CD4-positive, alpha-beta T cell treated with Interferon gamma for 1 hour (primary cell): ENCODE data around the gene TINAGL1.

Experiments
- DNase-seq: peaks from one replicate; pipeline ENCODE4 v3.0.0-alpha.2; 2020

TINAGL1 gene

DNA sequence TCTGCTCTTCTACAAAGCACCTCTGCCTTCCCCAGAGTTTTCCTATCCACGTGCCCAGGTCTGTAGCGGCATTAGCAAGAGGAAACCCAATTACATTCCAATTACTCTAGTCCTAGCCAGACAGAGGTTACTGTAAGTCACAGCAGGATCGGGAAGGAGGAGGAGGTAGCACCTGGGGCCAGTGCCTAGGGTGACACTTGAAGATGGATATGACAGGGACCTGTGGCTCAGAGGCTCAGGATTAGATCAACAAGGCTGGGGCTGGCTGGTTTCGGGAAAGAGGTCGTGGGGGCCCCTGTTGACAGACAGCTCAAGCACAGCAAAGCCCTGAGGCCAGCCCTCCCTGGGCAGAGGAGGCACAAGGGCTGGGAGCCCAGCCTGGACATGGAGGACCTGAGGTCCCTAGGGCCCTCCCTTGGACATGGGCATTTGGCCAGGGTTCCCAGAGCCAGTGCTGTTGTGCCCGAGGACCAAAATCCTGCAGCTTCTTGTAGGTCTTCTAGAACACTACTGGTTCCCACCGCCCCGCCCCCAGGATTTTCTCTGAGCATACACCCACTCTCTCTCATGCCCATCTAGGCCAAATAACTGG, 38.2 kb downstream of the TINAGL1 start:
- DNase-seq: no peak

DNA sequence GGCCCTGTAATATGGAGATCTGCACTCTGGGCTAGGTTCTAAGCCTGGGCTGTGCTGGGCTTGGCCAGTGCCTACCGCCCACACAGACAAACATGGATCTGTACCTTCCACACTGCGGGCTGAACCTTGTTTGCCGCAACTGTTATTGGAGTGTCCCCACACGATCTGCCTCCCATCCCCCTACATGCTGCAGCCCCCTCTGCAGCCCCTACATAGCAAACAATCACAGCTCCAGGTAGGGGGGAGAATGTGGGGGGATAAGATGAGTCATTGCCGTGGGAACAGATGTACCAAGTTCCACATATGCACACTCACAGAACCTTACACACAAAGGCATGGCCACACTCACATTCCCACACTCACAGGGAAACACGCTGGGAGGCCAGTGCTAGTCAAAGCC, 39.1 kb downstream of the TINAGL1 start:
- no peak for DNase-seq

DNA sequence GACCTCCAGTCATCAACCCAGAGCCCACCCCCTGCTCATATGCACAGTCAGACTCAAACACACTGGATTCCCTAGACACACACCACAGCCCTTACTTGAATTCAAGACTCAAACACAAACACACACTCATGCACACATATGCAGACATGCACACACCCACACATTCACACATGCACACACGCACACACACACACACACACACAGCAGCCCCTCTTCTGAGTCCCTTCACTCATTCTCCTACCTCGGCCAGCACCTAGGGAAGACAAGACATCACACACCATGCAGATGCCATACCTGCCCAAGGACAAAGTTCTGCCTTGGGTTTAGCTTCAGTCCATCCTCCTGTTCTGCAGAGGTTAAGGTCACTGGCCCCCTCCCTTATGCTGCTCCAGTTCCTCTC, 39.6 kb downstream of the TINAGL1 start:
- no peak for DNase-seq

DNA sequence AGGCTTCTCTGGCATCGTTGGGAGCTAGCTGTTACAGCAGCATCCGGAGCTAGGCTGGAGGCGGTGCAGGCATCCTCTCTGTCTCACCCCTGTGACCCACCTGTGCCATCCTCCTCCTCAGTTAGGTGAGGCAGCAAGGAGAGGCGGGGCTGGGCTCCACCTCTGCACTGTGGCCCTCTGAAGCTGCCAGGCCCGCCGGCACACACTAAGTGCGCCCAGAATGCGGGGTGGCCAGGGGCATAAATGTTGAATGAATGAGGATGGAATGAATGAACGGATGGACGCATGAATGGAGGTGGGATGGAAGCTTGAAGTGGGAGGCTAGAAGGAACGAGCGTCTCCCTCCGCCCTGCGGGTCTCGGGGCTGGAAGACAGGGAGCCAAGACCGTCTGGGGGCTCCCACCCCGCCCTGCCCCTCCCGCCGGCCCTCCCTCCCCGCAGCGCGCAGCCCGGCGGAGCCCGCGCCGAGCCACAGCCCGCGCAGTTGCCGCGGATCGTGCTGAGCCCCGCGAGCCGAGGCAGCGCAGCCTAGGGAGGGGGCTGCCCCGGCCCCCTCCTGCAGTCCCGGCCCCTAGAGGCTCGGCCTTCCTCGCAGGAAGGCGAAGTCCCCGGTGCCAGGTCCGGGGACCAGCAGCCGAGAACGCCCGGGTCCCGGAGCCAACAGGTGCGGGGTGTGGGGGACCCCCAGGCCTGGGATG, 41.1 kb downstream of the TINAGL1 start, which contains the start of gene HCRTR1:
Gene HCRTR1, plus strand, starts transcription at position 472 of the 698 bp plus-strand sequence. CDS start 1,504 bp downstream, outside the sequence.
- no peak for DNase-seq

DNA sequence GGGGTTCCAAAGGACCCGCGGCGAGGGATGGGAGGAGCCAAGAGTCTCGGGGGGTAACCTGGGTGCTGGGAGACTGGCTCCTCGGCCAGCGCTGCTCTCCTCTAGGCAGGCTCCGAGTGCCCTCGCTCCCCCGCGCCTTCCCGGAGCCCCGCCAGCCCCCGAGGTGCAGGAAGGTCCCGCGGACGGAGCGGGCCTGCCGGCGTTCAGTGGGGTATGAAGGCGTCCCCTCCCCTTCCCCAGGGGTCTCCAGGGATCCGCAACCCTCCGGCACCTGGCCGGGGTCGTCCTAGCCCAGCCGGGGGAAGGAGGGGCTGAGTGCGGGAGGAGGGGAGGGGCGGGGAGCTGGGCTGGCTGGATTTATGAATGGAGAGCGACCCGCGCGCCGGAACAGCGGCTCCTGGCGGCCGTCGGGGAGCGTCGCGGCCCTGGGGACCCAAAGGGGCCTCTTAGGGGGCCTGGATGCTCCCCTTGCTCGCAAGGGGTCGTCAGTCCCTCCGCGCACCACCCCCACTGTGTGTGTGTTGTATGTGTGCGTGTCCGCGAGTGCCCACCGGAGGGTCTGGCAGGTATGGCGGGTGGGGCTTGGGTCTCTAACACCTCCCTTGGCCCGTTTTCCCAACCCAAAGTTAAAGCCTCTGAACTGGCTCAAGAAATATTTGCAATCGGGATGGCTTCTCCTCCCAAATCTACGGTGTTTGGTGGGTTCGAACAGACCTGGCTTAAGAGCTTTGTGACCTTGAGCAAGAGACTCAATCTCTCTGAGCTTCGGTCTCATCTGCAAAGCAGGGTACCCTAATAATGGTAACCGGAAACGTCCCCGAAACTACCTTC, 41.8 kb downstream of the TINAGL1 start:
- peak; percentile 27 for DNase-seq

DNA sequence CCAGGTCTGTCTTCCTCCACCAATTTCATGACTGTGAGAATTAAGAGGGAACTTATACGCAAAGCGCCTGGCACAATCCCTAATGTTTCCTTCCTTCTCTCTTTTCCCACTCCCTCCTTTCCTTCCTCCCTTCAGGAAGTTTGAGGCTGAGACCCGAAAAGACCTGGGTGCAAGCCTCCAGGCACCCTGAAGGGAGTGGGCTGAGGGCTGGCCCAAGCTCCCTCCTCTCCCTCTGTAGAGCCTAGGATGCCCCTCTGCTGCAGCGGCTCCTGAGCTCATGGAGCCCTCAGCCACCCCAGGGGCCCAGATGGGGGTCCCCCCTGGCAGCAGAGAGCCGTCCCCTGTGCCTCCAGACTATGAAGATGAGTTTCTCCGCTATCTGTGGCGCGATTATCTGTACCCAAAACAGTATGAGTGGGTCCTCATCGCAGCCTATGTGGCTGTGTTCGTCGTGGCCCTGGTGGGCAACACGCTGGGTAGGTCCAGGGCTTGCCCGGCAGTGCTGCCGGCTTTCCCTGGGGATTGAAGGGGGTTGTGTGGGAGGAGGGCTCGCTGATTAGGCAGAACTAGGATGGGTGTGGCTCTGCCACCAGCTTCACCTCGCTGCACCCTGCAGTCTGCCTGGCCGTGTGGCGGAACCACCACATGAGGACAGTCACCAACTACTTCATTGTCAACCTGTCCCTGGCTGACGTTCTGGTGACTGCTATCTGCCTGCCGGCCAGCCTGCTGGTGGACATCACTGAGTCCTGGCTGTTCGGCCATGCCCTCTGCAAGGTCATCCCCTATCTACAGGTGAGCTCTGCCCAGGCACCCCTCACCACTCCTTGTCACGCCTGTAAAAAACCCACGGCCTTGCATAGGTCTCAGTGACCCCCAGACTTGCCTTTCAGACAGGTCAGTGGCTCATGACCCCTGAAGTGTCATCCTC, 42.9 kb downstream of the TINAGL1 start:
- DNase-seq: no peak

DNA sequence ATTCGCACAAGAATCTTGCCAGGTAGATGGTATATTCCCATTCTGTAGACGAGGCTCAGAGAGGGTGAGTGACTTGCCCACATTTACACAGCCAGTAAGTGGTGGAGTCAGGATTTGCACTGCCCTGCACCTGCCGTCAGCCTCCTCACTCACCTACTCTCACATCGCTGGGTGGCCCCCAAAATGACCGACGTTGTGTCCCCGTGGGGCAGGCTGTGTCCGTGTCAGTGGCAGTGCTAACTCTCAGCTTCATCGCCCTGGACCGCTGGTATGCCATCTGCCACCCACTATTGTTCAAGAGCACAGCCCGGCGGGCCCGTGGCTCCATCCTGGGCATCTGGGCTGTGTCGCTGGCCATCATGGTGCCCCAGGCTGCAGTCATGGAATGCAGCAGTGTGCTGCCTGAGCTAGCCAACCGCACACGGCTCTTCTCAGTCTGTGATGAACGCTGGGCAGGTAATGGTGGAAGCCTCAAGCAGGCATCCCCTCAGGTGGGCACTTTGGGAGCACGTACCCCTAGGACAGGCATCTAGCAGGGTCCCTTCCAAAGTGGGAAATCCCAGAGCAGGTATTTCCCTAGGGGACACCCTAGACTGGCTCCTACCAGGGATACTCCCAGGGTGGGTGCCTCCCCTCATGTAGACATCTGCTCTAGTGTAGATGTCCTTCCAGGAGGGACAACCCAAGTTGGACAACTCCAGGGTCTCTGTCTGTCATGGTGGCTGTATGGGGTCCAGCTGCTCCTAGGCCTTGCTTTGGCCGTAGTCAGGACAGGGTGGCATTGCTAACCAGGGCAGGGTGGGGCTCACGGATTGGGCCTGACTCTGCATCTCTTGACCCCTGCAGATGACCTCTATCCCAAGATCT, 44.5 kb downstream of the TINAGL1 start:
- no peak for DNase-seq

DNA sequence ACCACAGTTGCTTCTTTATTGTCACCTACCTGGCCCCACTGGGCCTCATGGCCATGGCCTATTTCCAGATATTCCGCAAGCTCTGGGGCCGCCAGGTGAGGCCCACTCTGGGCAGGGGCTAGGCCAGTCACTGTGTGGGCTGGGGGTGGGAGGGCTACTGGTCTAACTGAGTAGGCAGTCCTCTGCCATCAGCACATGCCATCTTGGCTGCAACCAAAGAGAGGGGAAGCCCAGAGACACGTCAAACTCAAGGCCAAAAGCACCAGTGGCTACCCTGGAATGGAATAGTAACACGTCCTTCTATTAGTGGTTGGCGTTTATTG, 45.1 kb downstream of the TINAGL1 start:
- DNase-seq: no peak

DNA sequence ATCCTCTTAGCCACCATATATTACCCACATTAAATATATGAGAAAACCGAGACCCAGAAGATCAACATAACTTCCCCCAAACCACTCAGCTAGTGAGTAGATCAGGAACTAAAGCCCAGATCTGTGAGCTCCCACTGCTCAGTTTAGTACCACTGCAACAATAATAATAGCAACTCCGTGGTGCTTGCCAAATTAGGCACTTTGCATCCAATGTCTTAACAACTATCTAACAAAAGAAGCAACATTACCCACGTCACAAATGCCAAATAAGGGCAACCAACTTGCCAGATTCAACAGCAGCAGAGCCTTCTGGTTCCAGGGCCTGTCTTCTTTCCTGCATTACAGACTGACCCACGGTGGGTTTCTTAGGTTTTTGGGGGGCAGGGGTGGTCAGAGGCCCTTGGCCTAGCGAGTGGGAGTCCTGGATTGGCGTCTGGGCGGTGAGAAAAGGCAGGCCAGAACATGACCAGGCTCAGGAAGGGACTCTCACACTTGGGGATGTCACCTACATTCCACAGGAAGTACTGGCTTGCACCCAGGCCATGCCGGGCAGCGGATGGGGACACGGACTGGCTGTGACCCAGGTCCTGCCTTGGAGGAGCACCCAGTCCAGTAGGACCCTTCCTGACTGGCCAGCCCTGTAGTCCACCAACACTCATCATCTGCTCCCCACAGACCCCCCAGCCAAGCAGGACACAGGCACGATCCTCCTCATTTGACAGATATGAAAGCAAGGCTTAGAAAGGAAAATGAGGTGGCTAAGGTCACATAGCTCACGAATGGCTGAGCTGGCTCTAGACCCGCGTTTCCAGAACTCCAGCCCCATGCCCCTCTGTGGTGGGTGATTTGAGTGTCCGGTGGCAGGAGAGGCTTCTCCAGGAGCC, 45.8 kb downstream of the TINAGL1 start:
- DNase-seq: no peak

DNA sequence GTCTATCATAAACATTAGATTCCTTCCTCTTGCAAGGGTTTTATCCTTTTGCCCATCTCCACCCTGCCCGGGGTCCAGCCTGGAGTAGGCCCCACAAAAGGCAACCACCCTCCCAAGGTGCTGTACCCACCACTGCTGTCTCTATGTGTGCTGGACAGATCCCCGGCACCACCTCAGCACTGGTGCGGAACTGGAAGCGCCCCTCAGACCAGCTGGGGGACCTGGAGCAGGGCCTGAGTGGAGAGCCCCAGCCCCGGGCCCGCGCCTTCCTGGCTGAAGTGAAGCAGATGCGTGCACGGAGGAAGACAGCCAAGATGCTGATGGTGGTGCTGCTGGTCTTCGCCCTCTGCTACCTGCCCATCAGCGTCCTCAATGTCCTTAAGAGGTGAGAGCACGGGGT, 47.0 kb downstream of the TINAGL1 start:
- no peak for DNase-seq

DNA sequence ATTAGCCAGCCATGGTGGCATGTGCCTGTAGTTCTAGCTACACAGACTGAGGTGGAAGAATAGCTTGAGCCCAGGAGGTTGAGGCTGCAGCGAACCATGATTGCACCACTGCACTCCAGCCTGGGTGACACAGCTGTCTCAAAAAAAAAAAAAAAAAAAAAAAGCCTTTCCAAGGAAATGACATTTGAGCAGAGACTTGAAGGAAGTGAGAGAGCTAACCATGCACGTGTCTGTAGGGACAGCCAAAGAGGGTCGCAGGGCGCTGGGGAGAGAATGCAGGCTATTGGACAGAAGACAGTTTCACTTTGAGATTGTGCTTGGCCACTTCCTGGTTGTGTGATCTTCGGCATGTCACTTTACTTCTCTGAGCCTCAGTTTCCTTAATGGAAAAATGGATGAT, 48.0 kb downstream of the TINAGL1 start:
- no peak for DNase-seq

DNA sequence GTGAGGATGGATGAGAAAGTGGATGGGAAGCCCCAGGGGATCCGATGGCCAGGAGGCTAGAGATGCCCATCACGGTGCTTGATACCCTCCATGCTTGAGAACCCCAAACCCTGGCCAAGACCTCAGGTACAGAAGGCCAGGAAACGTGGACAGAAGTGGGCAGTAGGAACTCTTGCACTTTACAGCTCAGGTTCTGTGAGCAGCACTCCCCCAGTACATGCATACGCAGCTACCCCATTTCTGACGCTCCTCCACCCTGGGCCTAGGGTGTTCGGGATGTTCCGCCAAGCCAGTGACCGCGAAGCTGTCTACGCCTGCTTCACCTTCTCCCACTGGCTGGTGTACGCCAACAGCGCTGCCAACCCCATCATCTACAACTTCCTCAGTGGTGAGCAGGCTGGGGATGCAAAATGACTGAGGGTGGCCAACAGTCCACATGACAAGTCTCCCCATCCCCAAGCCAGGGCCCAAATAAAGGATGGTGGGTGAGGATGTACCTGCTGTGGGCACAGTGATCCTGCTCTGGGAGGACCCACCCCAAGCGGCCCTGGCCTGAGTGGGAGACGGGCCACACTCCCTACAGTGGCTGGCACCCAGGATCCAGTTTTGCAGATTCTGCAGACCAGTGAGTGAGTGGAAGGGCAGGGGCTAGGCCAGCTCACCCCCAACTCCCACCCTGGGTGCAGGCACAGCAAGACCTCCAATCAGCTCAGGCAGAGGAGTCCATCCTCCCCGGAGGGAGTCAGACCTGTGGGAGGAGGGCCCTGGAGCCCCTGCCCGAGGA, 48.6 kb downstream of the TINAGL1 start:
- no peak for DNase-seq

DNA sequence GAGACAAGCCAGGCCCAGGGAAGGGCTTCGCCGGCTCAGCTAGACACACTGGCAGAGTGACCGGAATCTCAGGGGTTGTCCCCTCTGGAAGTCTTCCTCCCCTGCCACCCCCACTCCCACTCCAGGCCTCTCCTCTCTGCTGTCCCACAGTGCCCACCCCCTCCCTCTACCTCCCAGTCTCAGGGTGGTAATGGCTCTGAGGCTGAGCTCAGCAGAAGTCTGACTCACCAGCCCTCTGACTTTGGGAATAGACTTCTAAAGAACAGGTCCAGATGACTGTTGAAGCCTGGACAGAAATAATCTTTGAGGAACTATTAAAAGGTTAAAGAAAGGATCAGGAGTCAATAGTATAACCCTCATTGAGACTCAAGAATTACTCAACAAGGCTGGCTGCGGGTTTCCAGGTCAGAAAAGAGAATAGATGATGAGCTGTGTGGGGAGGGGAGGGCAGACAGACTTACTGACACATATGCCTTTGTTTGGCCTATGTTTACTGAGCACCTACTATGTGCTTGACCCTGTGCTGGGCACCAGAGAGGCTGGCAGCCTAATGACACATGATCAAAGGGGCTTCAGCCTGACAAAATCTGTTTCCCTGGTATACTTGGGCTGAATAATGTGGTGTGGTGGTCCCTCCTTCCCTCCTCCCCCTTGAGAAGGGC, 49.4 kb downstream of the TINAGL1 start:
- no peak for DNase-seq

DNA sequence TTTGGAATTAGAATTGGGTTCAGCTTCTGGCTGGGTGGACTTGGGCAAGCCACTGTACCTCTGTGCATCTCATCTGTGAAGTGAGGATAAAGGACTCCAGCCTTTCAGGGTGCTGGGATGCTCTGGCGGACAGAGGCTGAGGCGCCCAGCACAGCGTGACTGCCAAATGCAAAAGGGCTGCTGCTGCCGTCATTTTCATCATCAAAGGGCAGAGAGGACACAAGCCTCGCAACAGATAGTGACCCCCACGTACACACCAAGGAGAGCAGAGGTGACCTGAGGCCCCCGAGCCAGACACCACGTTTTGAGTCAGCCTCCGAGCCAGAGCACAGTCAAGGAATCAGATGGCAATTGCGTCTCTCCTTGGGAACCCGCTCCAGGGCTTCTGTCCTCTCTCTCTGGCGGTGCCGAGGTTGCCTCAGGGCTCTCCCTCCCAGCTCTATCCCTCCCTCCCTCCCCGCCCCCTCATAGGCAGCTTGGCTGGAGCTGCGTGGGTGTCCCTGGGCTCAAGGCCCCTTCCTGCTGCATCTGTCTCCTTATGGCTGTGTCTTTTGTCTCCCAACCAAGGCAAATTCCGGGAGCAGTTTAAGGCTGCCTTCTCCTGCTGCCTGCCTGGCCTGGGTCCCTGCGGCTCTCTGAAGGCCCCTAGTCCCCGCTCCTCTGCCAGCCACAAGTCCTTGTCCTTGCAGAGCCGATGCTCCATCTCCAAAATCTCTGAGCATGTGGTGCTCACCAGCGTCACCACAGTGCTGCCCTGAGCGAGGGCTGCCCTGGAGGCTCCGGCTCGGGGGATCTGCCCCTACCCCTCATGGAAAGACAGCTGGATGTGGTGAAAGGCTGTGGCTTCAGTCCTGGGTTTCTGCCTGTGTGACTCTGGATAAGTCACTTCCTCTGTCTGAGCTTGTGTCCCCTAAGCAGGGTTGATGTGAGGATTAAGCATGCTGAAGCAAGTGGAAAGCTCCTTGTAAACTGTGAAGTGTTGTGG, 50.2 kb downstream of the TINAGL1 start:
- no peak for DNase-seq

DNA sequence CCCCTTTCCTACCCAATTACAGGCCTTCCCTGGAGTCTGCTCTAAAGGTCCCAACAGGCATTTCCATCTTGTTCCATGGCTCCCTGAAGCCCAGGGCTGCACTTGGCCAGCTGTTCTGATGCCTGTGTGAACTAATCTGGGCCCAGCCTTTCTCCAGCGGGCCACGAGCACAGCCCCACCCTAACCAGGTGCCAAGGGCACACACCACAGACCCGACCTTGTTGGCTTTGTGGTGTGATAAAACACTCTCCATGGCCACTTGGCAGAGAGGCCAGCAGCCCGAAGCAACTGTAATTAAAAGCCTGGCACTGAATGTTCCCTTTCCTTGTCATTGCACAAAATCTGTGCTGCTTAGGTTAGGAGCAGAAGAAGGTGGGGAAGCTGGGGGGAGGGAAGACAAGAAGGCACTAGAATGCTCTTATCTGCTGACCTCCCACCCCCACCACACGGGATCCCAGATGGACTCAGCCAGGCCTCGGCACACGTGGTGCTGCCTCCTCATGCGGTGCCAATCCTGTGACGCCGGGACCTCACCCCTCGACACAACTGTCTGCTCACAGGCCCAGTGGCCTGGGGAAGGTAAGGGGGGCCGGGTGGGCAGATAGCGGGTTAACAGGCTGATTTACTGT, 51.1 kb downstream of the TINAGL1 start:
- DNase-seq: no peak

DNA sequence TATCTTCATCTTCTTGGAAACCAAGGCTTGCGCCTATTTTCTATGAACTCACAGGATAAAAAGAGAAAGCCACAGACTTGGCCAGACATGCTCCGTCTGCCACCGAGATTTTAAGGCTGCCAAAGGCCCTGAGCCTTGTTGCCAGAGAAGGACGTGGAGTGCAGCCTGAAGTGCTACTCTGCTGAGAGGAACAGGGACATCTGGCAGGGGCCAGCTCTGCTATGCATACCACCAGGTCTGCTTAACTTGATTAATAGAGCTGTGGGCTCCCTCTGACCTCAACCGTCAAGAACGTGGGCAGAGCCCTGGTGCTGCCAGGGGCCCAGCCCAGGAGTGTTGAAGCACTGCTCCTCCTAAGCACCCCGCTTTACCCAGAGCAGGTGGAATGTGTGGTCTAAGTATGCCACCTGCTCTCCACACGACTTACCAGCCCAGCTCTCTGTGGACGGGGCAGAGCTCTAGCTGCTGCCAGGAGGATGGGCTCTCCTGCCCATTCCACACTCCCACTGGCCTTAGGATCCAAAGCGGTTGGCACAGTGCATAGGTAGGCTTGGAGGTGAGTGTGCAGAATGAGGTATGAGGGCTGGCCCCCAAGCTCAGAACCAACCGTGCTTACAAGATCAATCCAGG, 51.7 kb downstream of the TINAGL1 start:
- no peak for DNase-seq

DNA sequence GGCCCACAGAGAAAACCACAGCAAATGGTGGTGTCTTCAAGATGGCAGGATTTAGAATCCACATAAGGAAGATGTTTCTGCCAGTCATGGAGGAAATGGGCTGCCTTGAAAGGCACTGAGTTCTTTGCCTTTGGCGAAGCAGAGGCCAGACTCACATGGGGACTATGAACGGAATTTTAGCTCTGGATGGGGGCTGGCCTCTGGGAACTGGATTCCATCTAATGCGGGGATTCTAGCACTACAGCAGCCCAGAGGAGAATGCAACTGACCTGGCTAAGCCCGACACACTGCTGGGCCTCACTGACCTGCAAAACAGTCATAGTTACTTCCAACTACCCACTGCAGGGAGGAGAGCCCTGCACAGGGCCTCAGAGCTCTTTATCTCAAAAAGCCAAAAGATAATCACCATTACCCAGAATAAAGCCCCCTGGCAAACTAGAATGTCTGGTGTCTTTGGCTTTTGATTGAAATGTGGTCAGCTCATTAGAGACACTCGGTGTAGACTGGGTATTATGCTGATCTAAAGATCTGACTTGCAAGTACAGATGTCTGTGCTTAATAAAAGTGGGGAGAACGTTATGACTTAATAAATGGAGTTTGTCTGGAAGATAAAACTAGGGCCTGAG, 52.7 kb downstream of the TINAGL1 start:
- no peak for DNase-seq
